IPS-20b (cell line): Measurements from ENCODE around the gene CHD9.
"Not testable (repeated sequence)": the region's sequence is repeated elsewhere in the genome, so short reads cannot be mapped to it uniquely, and the experiment has no call there.

ENCODE experiments used
- H3K27ac ChIP-seq: one replicate; pipeline ENCODE4 v1.5.1; 2013; ENCODE audit warnings: low read length
- H3K27me3 ChIP-seq: 2 replicates; pipeline ENCODE4 v1.6.1; 2013; ENCODE audit warnings: mild to moderate bottlenecking, low read length, inconsistent platforms; ENCODE audit not compliant: insufficient read depth
- H3K36me3 ChIP-seq: 2 replicates; pipeline ENCODE4 v1.6.1; 2013; ENCODE audit warnings: low read depth, mild to moderate bottlenecking, inconsistent platforms, low read length, moderate library complexity; ENCODE audit not compliant: insufficient read depth
- H3K4me1 ChIP-seq: 2 replicates; pipeline ENCODE4 v1.6.1; 2013; ENCODE audit warnings: mild to moderate bottlenecking, control low read depth, inconsistent platforms, low read length, moderate library complexity; ENCODE audit not compliant: insufficient read depth
- H3K4me3 ChIP-seq: 2 replicates; pipeline ENCODE4 v1.5.1; 2013; ENCODE audit warnings: mild to moderate bottlenecking, low read length, inconsistent platforms
- H3K9ac ChIP-seq: 2 replicates; pipeline ENCODE4 v1.6.1; 2013; ENCODE audit warnings: low read depth, mild to moderate bottlenecking, inconsistent platforms, low read length, moderate library complexity
- H3K9me3 ChIP-seq: 2 replicates; pipeline ENCODE4 v1.6.1; 2013; ENCODE audit warnings: mild to moderate bottlenecking, low read depth, low read length, inconsistent platforms; ENCODE audit not compliant: insufficient read depth

CHD9 gene

GRCh38 chr16:53278498-53278897 lies 223.7 kb downstream of the CHD9 start:
- H3K4me1 ChIP-seq, H3K9ac ChIP-seq, H3K27me3 ChIP-seq, H3K9me3 ChIP-seq, H3K27ac ChIP-seq, H3K4me3 ChIP-seq: not testable (repeated sequence)
- peaks cover 84% of the 10 kb centered on the region for H3K36me3 ChIP-seq

- Histone ChIP-seq H3K9me3 (no peaks in the 10 kb centered on the region; the same call in 1 of the 2 replicates), H3K36me3 (peaks cover 78% of the 10 kb centered on the region), H3K4me1 (no peaks in the 10 kb centered on the region), H3K27me3 (no peaks in the 10 kb centered on the region), H3K4me3 (no peak overlapping the region), H3K27ac (no peak overlapping the region), H3K9ac (no peak overlapping the region)
These were observed 226.5 kb downstream of the CHD9 start for GRCh38 chr16:53281280-53281679.

GRCh38 chr16:53281859-53282258 lies 227.1 kb downstream of the CHD9 start:
- Histone ChIP-seq H3K27ac (no peak overlapping the region), H3K27me3 (no peaks in the 10 kb centered on the region), H3K36me3 (peaks cover 78% of the 10 kb centered on the region), H3K9me3 (no peaks in the 10 kb centered on the region; the same call in 1 of the 2 replicates), H3K9ac (no peak overlapping the region), H3K4me1 (no peaks in the 10 kb centered on the region), H3K4me3 (no peak overlapping the region)

GRCh38 chr16:53282328-53282727 lies 227.5 kb downstream of the CHD9 start:
- Histone ChIP-seq H3K36me3 (peaks cover 78% of the 10 kb centered on the region), H3K4me1 (no peaks in the 10 kb centered on the region), H3K27ac (no peak overlapping the region), H3K27me3 (no peaks in the 10 kb centered on the region), H3K9ac (no peak overlapping the region), H3K4me3 (no peak overlapping the region), H3K9me3 (no peaks in the 10 kb centered on the region; the same call in 1 of the 2 replicates)

- Histone ChIP-seq H3K9me3 (no peaks in the 10 kb centered on the region), H3K9ac (no peak overlapping the region), H3K4me3 (no peak overlapping the region), H3K4me1 (no peaks in the 10 kb centered on the region), H3K27ac (no peak overlapping the region), H3K27me3 (no peaks in the 10 kb centered on the region), H3K36me3 (peaks cover 78% of the 10 kb centered on the region)
These were observed 228.5 kb downstream of the CHD9 start for GRCh38 chr16:53282975-53283946.

- Histone ChIP-seq H3K27ac (no peak overlapping the region), H3K4me3 (no peak overlapping the region), H3K36me3 (peaks cover 89% of the 10 kb centered on the region), H3K9me3 (no peaks in the 10 kb centered on the region), H3K9ac (no peak overlapping the region), H3K27me3 (no peaks in the 10 kb centered on the region), H3K4me1 (no peaks in the 10 kb centered on the region)
These were observed 230.4 kb downstream of the CHD9 start for GRCh38 chr16:53285236-53285635.

GRCh38 chr16:53290520-53290919 lies 235.7 kb downstream of the CHD9 start:
- Histone ChIP-seq H3K36me3 (peaks cover 97% of the 10 kb centered on the region), H3K4me1 (no peaks in the 10 kb centered on the region)

GRCh38 chr16:53291757-53292392 lies 237.1 kb downstream of the CHD9 start:
- no peaks in the 10 kb centered on the region for H3K4me1 ChIP-seq
- no peak overlapping the region for H3K9ac ChIP-seq
- H3K9me3 ChIP-seq = no peaks in the 10 kb centered on the region
- no peaks in the 10 kb centered on the region for H3K27me3 ChIP-seq
- H3K36me3 ChIP-seq = peaks cover 94% of the 10 kb centered on the region
- no peak overlapping the region for H3K27ac ChIP-seq
- H3K4me3 ChIP-seq = no peak overlapping the region

More at GRCh38 chr16:53290520-53290919, 235.7 kb downstream of the CHD9 start:
- Histone ChIP-seq H3K27me3 (no peaks in the 10 kb centered on the region), H3K9ac (no peak overlapping the region), H3K27ac (no peak overlapping the region), H3K9me3 (no peaks in the 10 kb centered on the region), H3K4me3 (no peak overlapping the region)

- Histone ChIP-seq H3K9ac (no peak overlapping the region), H3K4me3 (no peak overlapping the region), H3K27ac (no peak overlapping the region), H3K4me1 (no peaks in the 10 kb centered on the region), H3K27me3 (no peaks in the 10 kb centered on the region), H3K36me3 (peaks cover 88% of the 10 kb centered on the region), H3K9me3 (no peaks in the 10 kb centered on the region)
These were observed 242.7 kb downstream of the CHD9 start for GRCh38 chr16:53297477-53297876.

GRCh38 chr16:53304334-53304733 lies 249.5 kb downstream of the CHD9 start:
- Histone ChIP-seq H3K9ac (no peak overlapping the region), H3K4me3 (no peak overlapping the region), H3K4me1 (no peaks in the 10 kb centered on the region), H3K27me3 (no peaks in the 10 kb centered on the region), H3K36me3 (peaks cover 88% of the 10 kb centered on the region), H3K9me3 (no peaks in the 10 kb centered on the region), H3K27ac (no peak overlapping the region)

GRCh38 chr16:53305743-53306142 lies 251.0 kb downstream of the CHD9 start:
- H3K4me3 ChIP-seq = no peak overlapping the region
- no peak overlapping the region for H3K9ac ChIP-seq
- H3K4me1 ChIP-seq = no peaks in the 10 kb centered on the region
- peaks cover 86% of the 10 kb centered on the region for H3K36me3 ChIP-seq
- H3K9me3 ChIP-seq = no peaks in the 10 kb centered on the region
- no peak overlapping the region for H3K27ac ChIP-seq
- H3K27me3 ChIP-seq = no peaks in the 10 kb centered on the region

GRCh38 chr16:53309457-53309856 lies 254.7 kb downstream of the CHD9 start:
- H3K9ac ChIP-seq = no peak overlapping the region
- no peak overlapping the region for H3K4me3 ChIP-seq
- H3K27me3 ChIP-seq = no peaks in the 10 kb centered on the region
- H3K4me1 ChIP-seq = no peaks in the 10 kb centered on the region
- H3K27ac ChIP-seq = no peak overlapping the region
- no peaks in the 10 kb centered on the region for H3K9me3 ChIP-seq
- peaks cover 87% of the 10 kb centered on the region for H3K36me3 ChIP-seq
